Measurements from ENCODE around the gene CNTN4. TPM values are rescaled to one million over a fixed set of nuclear protein-coding genes. Genes with fewer than 3 reads are reported as not detected.

CNTN4 gene
- total RNA-seq, 1 experiment from 2014 or later, result 1.6 TPM

DNA sequence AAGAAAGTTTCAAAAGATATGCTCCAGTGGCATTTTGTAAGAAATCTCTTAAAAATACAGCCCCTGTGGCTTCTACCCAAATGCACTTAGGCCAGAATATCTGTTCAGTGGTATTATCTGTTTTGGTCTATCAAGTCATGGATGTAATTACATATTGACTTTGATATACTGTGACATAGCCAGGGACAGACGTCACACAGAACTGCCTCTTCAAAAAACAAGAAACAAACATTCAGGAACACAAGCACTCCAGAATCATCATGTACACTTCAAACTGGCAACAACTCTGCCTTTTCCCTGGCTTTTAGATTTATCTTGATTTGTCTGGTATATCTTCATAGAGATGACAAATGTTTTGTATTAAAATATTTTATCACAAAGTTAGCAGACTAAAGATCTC lies 771.2 kb downstream of the CNTN4 start:
- Histone ChIP-seq H2BK12ac (ENCODE audit: insufficient read length, low read depth, low read length) (no peak overlapping the region), H3K4ac (ENCODE audit: low read depth, low read length) (no peak overlapping the region), H3K9me3 (ENCODE audit: control insufficient read depth, low read depth, low read length) (no peaks in the 10 kb centered on the region), H3K27ac (ENCODE audit: insufficient read length, low read depth, low read length) (no peak overlapping the region), H3K56ac (ENCODE audit: insufficient read length, low read depth, low read length) (no peak overlapping the region), H2BK20ac (ENCODE audit: low read depth, low read length, poor library complexity, severe bottlenecking) (no peak overlapping the region), H3K23ac (ENCODE audit: insufficient read length, low read depth, low read length) (no peak overlapping the region), H4K20me1 (ENCODE audit: control insufficient read depth, insufficient read depth, insufficient read length) (no peaks in the 10 kb centered on the region), H3K9ac (ENCODE audit: extremely low read depth, insufficient read length, low read length) (no peak overlapping the region), H3K23me2 (ENCODE audit: insufficient read length, low read depth, low read length, poor library complexity, severe bottlenecking) (no peaks in the 10 kb centered on the region), H2BK15ac (ENCODE audit: low read depth, low read length) (no peak overlapping the region), H3K18ac (ENCODE audit: insufficient read length, low read depth, low read length) (no peak overlapping the region), H3K79me2 (ENCODE audit: insufficient read depth, low read length) (no peaks in the 10 kb centered on the region), H4K91ac (ENCODE audit: insufficient read length, low read depth, low read length) (no peak overlapping the region), H3K27me3 (ENCODE audit: insufficient read depth, low read length) (no peaks in the 10 kb centered on the region), H2AK5ac (ENCODE audit: insufficient read length, low read length) (no peak overlapping the region), H3K79me1 (ENCODE audit: insufficient read depth, low read depth, low read length, poor library complexity, severe bottlenecking) (no peaks in the 10 kb centered on the region), H2AFZ (ENCODE audit: low read length) (no peak overlapping the region), H3K4me1 (ENCODE audit: insufficient read depth, low read length) (no peaks in the 10 kb centered on the region; the same call in 1 of the 2 replicates), H4K5ac (ENCODE audit: insufficient read length, low read depth, low read length) (no peak overlapping the region), H4K8ac (replicated peaks; ENCODE audit: insufficient read length, low read depth, low read length) (no peak overlapping the region), H2BK5ac (ENCODE audit: insufficient read length, low read length) (no peak overlapping the region), H3T11ph (ENCODE audit: low read length) (no peak overlapping the region), H2BK120ac (ENCODE audit: low read depth, low read length, poor library complexity, severe bottlenecking) (no peak overlapping the region), H3K14ac (ENCODE audit: insufficient read depth, low read length) (no peak overlapping the region), H3K4me2 (ENCODE audit: insufficient read depth, insufficient read length, low read length) (no peak overlapping the region)
- TF ChIP-seq, protein P1, sequence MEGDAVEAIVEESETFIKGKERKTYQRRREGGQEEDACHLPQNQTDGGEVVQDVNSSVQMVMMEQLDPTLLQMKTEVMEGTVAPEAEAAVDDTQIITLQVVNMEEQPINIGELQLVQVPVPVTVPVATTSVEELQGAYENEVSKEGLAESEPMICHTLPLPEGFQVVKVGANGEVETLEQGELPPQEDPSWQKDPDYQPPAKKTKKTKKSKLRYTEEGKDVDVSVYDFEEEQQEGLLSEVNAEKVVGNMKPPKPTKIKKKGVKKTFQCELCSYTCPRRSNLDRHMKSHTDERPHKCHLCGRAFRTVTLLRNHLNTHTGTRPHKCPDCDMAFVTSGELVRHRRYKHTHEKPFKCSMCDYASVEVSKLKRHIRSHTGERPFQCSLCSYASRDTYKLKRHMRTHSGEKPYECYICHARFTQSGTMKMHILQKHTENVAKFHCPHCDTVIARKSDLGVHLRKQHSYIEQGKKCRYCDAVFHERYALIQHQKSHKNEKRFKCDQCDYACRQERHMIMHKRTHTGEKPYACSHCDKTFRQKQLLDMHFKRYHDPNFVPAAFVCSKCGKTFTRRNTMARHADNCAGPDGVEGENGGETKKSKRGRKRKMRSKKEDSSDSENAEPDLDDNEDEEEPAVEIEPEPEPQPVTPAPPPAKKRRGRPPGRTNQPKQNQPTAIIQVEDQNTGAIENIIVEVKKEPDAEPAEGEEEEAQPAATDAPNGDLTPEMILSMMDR (conservative IDR thresholded peaks at IDR 0.05), result no peak
- Mint-ChIP-seq H3K27me3 (ENCODE audit: low read depth) (no peaks in the 10 kb centered on the region), H3K4me1 (peaks cover 12 to 15% of the 10 kb centered on the region in 2 experiments), H3K4me3 (no peak overlapping the region), H3K9me3 (no peaks in the 10 kb centered on the region), H3K36me3 (ENCODE audit: insufficient read depth in 1 of 3, low read depth in 3 of 3) (no peaks in the 10 kb centered on the region), H3K27ac (no peak overlapping the region)
- WGBS (ENCODE audit: extremely low coverage, insufficient read length, low lambda C conversion rate), result no CpG with 5 or more reads among the region's 1 CpG
- no peak for DNase-seq

All from H9 (cell line).